ENCODE data around the gene KIF26A. TPM values are rescaled to one million over a fixed set of nuclear protein-coding genes. Genes with fewer than 3 reads are reported as not detected.

KIF26A gene
- total RNA-seq, 1 experiment from 2014 or later: not detected

GRCh38 chr14:104176611-104177010 is 38.2 kb downstream of the KIF26A start:
- DNase-seq (ENCODE audit: low spot score): no peak

- no peak for DNase-seq (ENCODE audit: low spot score)
Measured at GRCh38 chr14:104177411-104177810, 39.0 kb downstream of the KIF26A start.

GRCh38 chr14:104178279-104178678 is 39.9 kb downstream of the KIF26A start:
- DNase-seq (ENCODE audit: low spot score): no peak

GRCh38 chr14:104179126-104179525 is 40.7 kb downstream of the KIF26A start:
- no peak for DNase-seq (ENCODE audit: low spot score)

- DNase-seq (ENCODE audit: low spot score): no peak
Measured at GRCh38 chr14:104179564-104180129, 41.3 kb downstream of the KIF26A start.

GRCh38 chr14:104180561-104181165 is 42.3 kb downstream of the KIF26A start:
- DNase-seq (ENCODE audit: low spot score): no peak

GRCh38 chr14:104181761-104182530 is 43.6 kb downstream of the KIF26A start:
- no peak for DNase-seq (ENCODE audit: low spot score)

- no peak for DNase-seq (ENCODE audit: low spot score)
Measured at GRCh38 chr14:104182857-104183425, 44.6 kb downstream of the KIF26A start.

GRCh38 chr14:104183796-104184195 is 45.4 kb downstream of the KIF26A start:
- no peak for DNase-seq (ENCODE audit: low spot score)

- no peak for DNase-seq (ENCODE audit: low spot score)
Measured at GRCh38 chr14:104184506-104184905, 46.1 kb downstream of the KIF26A start.

GRCh38 chr14:104184911-104185499 is 46.6 kb downstream of the KIF26A start:
- peak; percentile 6 for DNase-seq (ENCODE audit: low spot score)

- DNase-seq (ENCODE audit: low spot score): no peak
Measured at GRCh38 chr14:104185916-104186495, 47.6 kb downstream of the KIF26A start.

GRCh38 chr14:104186575-104186974 is 48.2 kb downstream of the KIF26A start:
- no peak for DNase-seq (ENCODE audit: low spot score)

GRCh38 chr14:104187121-104187889 is 48.9 kb downstream of the KIF26A start:
- peak; percentile 3 for DNase-seq (ENCODE audit: low spot score)

GRCh38 chr14:104187931-104188726 is 49.7 kb downstream of the KIF26A start:
- no peak for DNase-seq (ENCODE audit: low spot score)

- DNase-seq (ENCODE audit: low spot score): no peak
Measured at GRCh38 chr14:104188727-104189400, 50.5 kb downstream of the KIF26A start.

- no peak for DNase-seq (ENCODE audit: low spot score)
Measured at GRCh38 chr14:104189629-104190335, 51.4 kb downstream of the KIF26A start.

GRCh38 chr14:104190396-104191000 is 52.1 kb downstream of the KIF26A start:
- DNase-seq (ENCODE audit: low spot score): no peak
